Stimulated activated CD8-positive, alpha-beta memory T cell treated with anti-CD3 and anti-CD28 coated beads, Interleukin-4, amount 100 ng/mL, for 4 hours (primary cell): Measurements from ENCODE around the gene PPM1A.
A peak's percentile ranks its signal among the peaks of the same experiment; 100 is the strongest.

ENCODE experiments used
- DNase-seq, 2 donors: peaks; one replicate each; pipeline ENCODE4 v3.0.0-alpha.2; 2020; ENCODE audit warnings: low read depth in 2 of 2, low spot score in 1 of 2

Gene PPM1A

GRCh38 chr14:60226298-60226697, 22.7 kb upstream of the PPM1A start:
- no peak for DNase-seq

- no peak for DNase-seq
These were observed 21.7 kb upstream of the PPM1A start for GRCh38 chr14:60227291-60227690.

- no peak for DNase-seq
These were observed 19.4 kb upstream of the PPM1A start for GRCh38 chr14:60229614-60230013.

GRCh38 chr14:60232185-60232584, 16.8 kb upstream of the PPM1A start:
- DNase-seq = no peak

GRCh38 chr14:60233251-60233650, 15.8 kb upstream of the PPM1A start:
- no peak for DNase-seq

GRCh38 chr14:60233891-60234290, 15.1 kb upstream of the PPM1A start:
- DNase-seq = no peak

- no peak for DNase-seq
These were observed 13.6 kb upstream of the PPM1A start for GRCh38 chr14:60235440-60235839.

GRCh38 chr14:60238955-60239354, 10.1 kb upstream of the PPM1A start:
- no peak for DNase-seq

GRCh38 chr14:60240139-60240856, 8.7 kb upstream of the PPM1A start:
- no peak for DNase-seq

- no peak for DNase-seq
These were observed 7.9 kb upstream of the PPM1A start for GRCh38 chr14:60241091-60241490.

- DNase-seq = no peak
These were observed 6.6 kb upstream of the PPM1A start for GRCh38 chr14:60242429-60242828.

GRCh38 chr14:60245380-60246177, 3.4 kb upstream of the PPM1A start:
- DNase-seq = no peak

- peak; percentile 57 to 71 for DNase-seq
These were observed 876 bp upstream of the PPM1A start for GRCh38 chr14:60247994-60248696.

- peak; percentile 24 to 58 for DNase-seq
These were observed 568 bp downstream of the PPM1A start for GRCh38 chr14:60249321-60250256.

- DNase-seq = no peak
These were observed 1.4 kb downstream of the PPM1A start for GRCh38 chr14:60250257-60251035.

GRCh38 chr14:60251877-60252276, 2.9 kb downstream of the PPM1A start:
- DNase-seq = no peak

- DNase-seq = no peak
These were observed 3.6 kb downstream of the PPM1A start for GRCh38 chr14:60252630-60253029.

- no peak for DNase-seq
These were observed 4.6 kb downstream of the PPM1A start for GRCh38 chr14:60253649-60254048.

- no peak for DNase-seq
These were observed 5.2 kb downstream of the PPM1A start for GRCh38 chr14:60254176-60254575.

GRCh38 chr14:60257865-60258264, 8.8 kb downstream of the PPM1A start:
- no peak for DNase-seq
